Psoas muscle (tissue), 8 donors: ENCODE data around the gene CRTAC1. TPM values are rescaled to one million over a fixed set of nuclear protein-coding genes. Genes with fewer than 3 reads are reported as not detected.

Experiments
- ATAC-seq, 4 donors: fragments of 200-7000 bp; cut with Tn5 transposase; one replicate each; pipeline ENCODE4 v1.9.1; 2020; ENCODE audit warnings: moderate library complexity in 3 of 4, mild to moderate bottlenecking in 2 of 4
- DNase-seq, 2 donors: peaks; one replicate each; pipeline ENCODE4 v3.0.0-alpha.2; 2020
- H3K27ac ChIP-seq: fragments of 200-600 bp; one replicate; pipeline ENCODE4 v1.8.0; 2022
- H3K27me3 ChIP-seq, 3 donors: fragments of 200-600 bp in 1 of 3; one replicate each; pipeline versions ENCODE4 v1.6.1 to v1.8.0; 2013 to 2022; ENCODE audit warnings: low read length in 2 of 3, mild to moderate bottlenecking in 2 of 3, moderate library complexity in 1 of 3; ENCODE audit not compliant: insufficient read depth in 3 of 3
- H3K36me3 ChIP-seq, 2 donors: fragments of 200-600 bp in 1 of 2; one replicate each; pipeline versions ENCODE4 v1.6.1 to v1.8.0; 2013 to 2022; ENCODE audit warnings: low read depth in 1 of 2, mild to moderate bottlenecking in 1 of 2, moderate library complexity in 1 of 2; ENCODE audit not compliant: insufficient read depth in 1 of 2
- H3K4me1 ChIP-seq: fragments of 200-600 bp; one replicate; pipeline ENCODE4 v1.8.0; 2022
- H3K4me3 ChIP-seq: fragments of 200-600 bp; one replicate; pipeline ENCODE4 v1.8.0; 2022; ENCODE audit warnings: mild to moderate bottlenecking
- H3K9me3 ChIP-seq: fragments of 200-600 bp; one replicate; pipeline ENCODE4 v1.8.0; 2022
- WGBS, 3 donors: extraction: QIAGEN DNeasy Blood & Tissue Kit; methylation state at CpG; one replicate each; pipeline versions ENCODE4 v1.1.6 to v1.1.7; 2013; 5-methylcytosine and 5-hydroxymethylcytosine counted together
- intact Hi-C, 2 donors: fragments of 100-400 bp; cut with DNase I; formaldehyde crosslinking; loops; one replicate each; pipeline versions ENCODE4 v1.11.0 to v1.14.2; 2022
- polyA plus RNA-seq, 3 donors: library from polyadenylated mRNA; stranded (reverse); fragments of 200-250 nt; gene quantifications; one replicate each; pipeline ENCODE4 v1.2.3, GENCODE V29; 2013
- total RNA-seq, 4 donors: library from RNA; stranded (reverse); fragmentation: NEBNext Ultra II Directional in 2 of 4; extraction: Animal tissue kit (Norgen Biotek cat#: 25700) in 2 of 4; gene quantifications; one replicate each; pipeline versions ENCODE4 v1.2.1 to v1.2.4, GENCODE V29; 2021 to 2023
- TF ChIP-seq, protein P1 (sequence below): fragments of 200-600 bp; IDR thresholded peaks from one replicate; pipeline ENCODE4 v1.8.0; 2022; ENCODE audit warnings: antibody characterized with exemption
- donor health status: healthy with polysubstance abuse.
- donor health status: DM: no; HTN: no; CAD: no; lungs with moderate emphysema.
- donor health status: Bipolar disorder and iron deficiency.
- donor health status: healthy.
- donor health status: DM: yes; HTN: yes; CAD: no.
- donor health status: DM: no; HTN: no; CAD: no.
- donor health status: DM: no; HTN: no; CAD: no.
- donor health status: DM: yes; HTN: yes; CAD: no.

Gene CRTAC1
- total and polyA plus RNA-seq, 7 donors: 0.07 to 0.93 (median 0.30) TPM

DNA sequence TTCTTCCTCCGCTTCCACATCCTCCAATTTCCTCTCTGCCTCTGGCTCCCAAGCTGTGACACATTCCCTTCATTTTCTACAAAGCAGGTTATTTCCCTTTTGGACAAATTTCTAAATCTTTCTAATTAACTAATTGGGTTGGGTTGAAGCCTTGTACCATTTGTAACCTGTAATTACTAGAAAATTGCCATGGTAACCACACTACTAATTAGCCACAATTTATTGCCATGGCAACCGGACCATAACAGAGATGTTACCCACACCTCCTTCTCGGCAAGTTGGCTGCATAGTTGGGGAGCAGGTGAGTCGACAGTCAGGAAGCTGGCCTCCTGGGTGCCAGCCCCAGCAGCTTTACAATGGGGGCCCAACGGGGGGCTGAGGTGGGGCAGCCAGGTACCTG is 119.2 kb downstream of the CRTAC1 start:
- no peak for DNase-seq
- WGBS, 3 donors: 54 to 64% (median 58%) methylated on average over 5 of the region's 5 CpGs

DNA sequence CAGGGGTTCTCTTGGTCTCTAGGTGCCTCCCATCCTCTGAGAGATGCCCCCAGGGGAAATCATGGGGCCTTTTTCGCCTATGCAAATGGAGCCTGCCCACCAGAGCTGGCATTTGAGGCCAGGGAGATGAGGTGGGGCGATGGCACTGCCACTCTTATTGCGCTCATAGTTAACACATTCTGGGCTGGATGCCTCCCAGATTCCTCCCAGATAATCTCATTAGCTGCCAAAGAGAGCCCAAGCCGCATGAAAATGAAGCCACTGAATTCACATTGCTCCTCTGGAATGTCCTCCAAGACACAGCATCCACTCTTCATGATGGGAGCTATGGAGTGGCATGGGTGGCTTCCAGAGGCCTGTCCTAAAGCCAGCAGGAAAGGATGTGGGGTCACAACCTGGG is 119.8 kb downstream of the CRTAC1 start:
- H3K4me1 ChIP-seq: peaks cover 6% of the 10 kb centered on the region
- H3K4me3 ChIP-seq: no peak overlapping the region
- DNase-seq: no peak
- H3K36me3 ChIP-seq: no peaks in the 10 kb centered on the region
- H3K27me3 ChIP-seq: peaks cover 0 to 7% (median 0%) of the 10 kb centered on the region in 3 donors
- WGBS, 3 donors: 60 to 63% (median 61%) methylated on average over 4 of the region's 4 CpGs
- no peak for ATAC-seq
- TF ChIP-seq, protein P1, sequence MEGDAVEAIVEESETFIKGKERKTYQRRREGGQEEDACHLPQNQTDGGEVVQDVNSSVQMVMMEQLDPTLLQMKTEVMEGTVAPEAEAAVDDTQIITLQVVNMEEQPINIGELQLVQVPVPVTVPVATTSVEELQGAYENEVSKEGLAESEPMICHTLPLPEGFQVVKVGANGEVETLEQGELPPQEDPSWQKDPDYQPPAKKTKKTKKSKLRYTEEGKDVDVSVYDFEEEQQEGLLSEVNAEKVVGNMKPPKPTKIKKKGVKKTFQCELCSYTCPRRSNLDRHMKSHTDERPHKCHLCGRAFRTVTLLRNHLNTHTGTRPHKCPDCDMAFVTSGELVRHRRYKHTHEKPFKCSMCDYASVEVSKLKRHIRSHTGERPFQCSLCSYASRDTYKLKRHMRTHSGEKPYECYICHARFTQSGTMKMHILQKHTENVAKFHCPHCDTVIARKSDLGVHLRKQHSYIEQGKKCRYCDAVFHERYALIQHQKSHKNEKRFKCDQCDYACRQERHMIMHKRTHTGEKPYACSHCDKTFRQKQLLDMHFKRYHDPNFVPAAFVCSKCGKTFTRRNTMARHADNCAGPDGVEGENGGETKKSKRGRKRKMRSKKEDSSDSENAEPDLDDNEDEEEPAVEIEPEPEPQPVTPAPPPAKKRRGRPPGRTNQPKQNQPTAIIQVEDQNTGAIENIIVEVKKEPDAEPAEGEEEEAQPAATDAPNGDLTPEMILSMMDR: no peak
- no peak overlapping the region for H3K27ac ChIP-seq
- H3K9me3 ChIP-seq: no peaks in the 10 kb centered on the region
- intact Hi-C loops: loop anchor here in 1 of 2 donors (10.0 kb wide), 1 partner anchor 1334 kb away; no protein-coding TSS in a partner anchor

More for the DNA sequence above, 119.2 kb downstream of the CRTAC1 start:
- Histone ChIP-seq H3K36me3 (no peaks in the 10 kb centered on the region), H3K27me3 (peaks cover 0 to 6% (median 0%) of the 10 kb centered on the region in 3 donors), H3K4me3 (no peak overlapping the region), H3K9me3 (no peaks in the 10 kb centered on the region), H3K27ac (no peak overlapping the region), H3K4me1 (peaks cover 6% of the 10 kb centered on the region)
- TF ChIP-seq, protein P1: no peak
- intact Hi-C loops: loop anchor here in 1 of 2 donors (10.0 kb wide), 1 partner anchor 1334 kb away; no protein-coding TSS in a partner anchor
- no peak for ATAC-seq

DNA sequence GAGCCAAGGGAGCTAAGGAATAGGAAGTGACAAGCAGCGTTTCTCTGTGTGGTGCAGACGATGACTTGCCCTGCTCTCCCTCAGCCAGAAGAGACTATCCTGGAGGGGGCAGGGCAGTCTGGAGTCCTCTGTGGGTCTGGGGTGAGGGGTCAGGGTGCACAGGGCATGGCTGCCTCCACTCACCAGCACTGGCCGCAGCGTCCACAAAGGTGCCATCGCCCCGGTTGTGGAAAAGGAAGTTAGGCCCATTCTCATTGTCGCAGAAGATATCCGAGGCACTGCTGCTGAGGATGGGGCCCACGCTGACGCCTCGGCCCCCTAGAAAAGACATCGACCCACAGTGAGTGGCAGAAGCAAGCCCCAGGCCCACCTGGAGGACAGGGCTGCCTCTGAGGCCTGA is 122.6 kb downstream of the CRTAC1 start:
- no peaks in the 10 kb centered on the region for H3K9me3 ChIP-seq
- H3K27ac ChIP-seq: no peak overlapping the region
- DNase-seq (no peak), ATAC-seq (no peak)
- H3K36me3 ChIP-seq: no peaks in the 10 kb centered on the region
- H3K27me3 ChIP-seq: peaks cover 0 to 8% (median 4%) of the 10 kb centered on the region in 3 donors
- intact Hi-C loops: no loop called here
- 86 to 93% (median 88%) methylated on average over 12 of the region's 12 CpGs for WGBS, 3 donors
- TF ChIP-seq, protein P1: no peak
- H3K4me3 ChIP-seq: no peak overlapping the region
- H3K4me1 ChIP-seq: no peaks in the 10 kb centered on the region

- TF ChIP-seq, protein P1: no peak
- WGBS, 3 donors: 73 to 85% (median 78%) methylated on average over 6 of the region's 6 CpGs
- H3K4me3 ChIP-seq: no peak overlapping the region
- no peaks in the 10 kb centered on the region for H3K9me3 ChIP-seq
- no peak overlapping the region for H3K27ac ChIP-seq
- ATAC-seq: no peak
- no peak for DNase-seq
- intact Hi-C loops: no loop called here
- no peaks in the 10 kb centered on the region for H3K4me1 ChIP-seq
- no peaks in the 10 kb centered on the region for H3K36me3 ChIP-seq
- H3K27me3 ChIP-seq: peaks cover 0 to 8% (median 4%) of the 10 kb centered on the region in 3 donors
These were observed 123.2 kb downstream of the CRTAC1 start for GRCh38 chr10:97907211-97907610.

DNA sequence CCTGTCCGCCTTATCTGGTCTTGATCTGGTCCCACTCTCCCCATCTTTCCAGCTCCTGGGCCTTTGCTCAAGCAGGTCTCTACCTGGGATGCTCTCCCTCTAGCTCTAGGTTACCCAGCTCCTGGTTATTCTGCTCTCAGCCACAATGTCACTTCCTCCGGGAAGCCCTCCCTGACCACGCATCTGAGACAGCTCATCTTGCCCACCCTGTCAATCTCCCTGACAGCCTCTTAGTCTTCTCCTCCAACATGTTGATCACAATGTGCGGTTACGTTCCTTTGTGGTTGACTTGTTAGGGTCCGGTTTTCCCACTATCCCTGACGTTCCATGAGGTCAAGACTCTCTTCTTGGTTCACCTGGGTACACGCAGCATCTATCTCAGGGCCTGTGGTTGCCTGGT is 125.1 kb downstream of the CRTAC1 start:
- H3K36me3 ChIP-seq: no peaks in the 10 kb centered on the region
- H3K4me3 ChIP-seq: no peak overlapping the region
- intact Hi-C loops: no loop called here
- peaks cover 0 to 8% (median 4%) of the 10 kb centered on the region in 3 donors for H3K27me3 ChIP-seq
- no peak for DNase-seq
- 87 to 95% (median 89%) methylated on average over 8 of the region's 8 CpGs for WGBS, 3 donors
- TF ChIP-seq, protein P1: no peak
- ATAC-seq: no peak
- H3K4me1 ChIP-seq: no peaks in the 10 kb centered on the region
- no peaks in the 10 kb centered on the region for H3K9me3 ChIP-seq
- no peak overlapping the region for H3K27ac ChIP-seq
